B cell (primary cell): Measurements from ENCODE around the gene RPL22. TPM values are rescaled to one million over a fixed set of nuclear protein-coding genes. Genes with fewer than 3 reads are reported as not detected.

Source experiments
- ATAC-seq: fragments of 200-7000 bp; cut with Tn5 transposase; one replicate; pipeline ENCODE4 v1.10.0; 2021; ENCODE audit warnings: low read depth, mild to moderate bottlenecking, moderate number of reproducible peaks, moderate library complexity
- CTCF ChIA-PET: fragments of 350-600 bp; sonication (Branson Sonifier 250); formaldehyde crosslinking; loops from one replicate; lab custom pipeline; 2021; ENCODE audit warnings: antibody characterized with exemption, inconsistent platforms; lab: Charles Lee
- POLR2A ChIA-PET: fragments of 350-600 bp; sonication (Branson Sonifier 250); formaldehyde crosslinking; loops from one replicate; lab custom pipeline; 2021; ENCODE audit warnings: antibody characterized with exemption; lab: Charles Lee
- DNase-seq: peaks from one replicate; pipeline ENCODE4 v3.0.0; 2013
- H2AFZ ChIP-seq: 2 replicates; pipeline ENCODE4 v1.6.1; 2012; ENCODE audit warnings: mild to moderate bottlenecking, low read depth, low read length; ENCODE audit not compliant: insufficient read depth, poor library complexity, severe bottlenecking
- H3K27ac ChIP-seq, 2 donors: 1 replicate in 1 of 2; 2 replicates in 1 of 2; pipeline ENCODE4 v1.5.1; 2012 to 2013; ENCODE audit warnings: low read length in 2 of 2, mild to moderate bottlenecking in 2 of 2, moderate library complexity in 1 of 2
- H3K27me3 ChIP-seq, 4 experiments: fragments of 200-600 bp in 1 of 4; sonication (generic) in 1 of 4; replicated peaks in 1 of 4; 1 replicate in 2 of 4; 2 replicates in 2 of 4; pipeline versions ENCODE4 v1.6.1 to v1.7.0; 2013 to 2016; ENCODE audit warnings: low read length in 3 of 4, mild to moderate bottlenecking in 2 of 4, mixed read lengths in 1 of 4, moderate library complexity in 1 of 4; ENCODE audit not compliant: insufficient read depth in 4 of 4, control insufficient read depth in 3 of 4; ENCODE audit errors: control extremely low read depth in 1 of 4
- H3K36me3 ChIP-seq, 2 experiments: replicated peaks in 1 of 2; 1 replicate in 1 of 2; 2 replicates in 1 of 2; pipeline versions ENCODE4 v1.6.1 to v1.7.1; 2013; ENCODE audit warnings: low read length in 1 of 2; ENCODE audit not compliant: insufficient read depth in 2 of 2, control insufficient read depth in 1 of 2; ENCODE audit errors: control extremely low read depth in 1 of 2, extremely low read depth in 1 of 2
- H3K4me1 ChIP-seq, 2 donors: fragments of 200-600 bp in 1 of 2; sonication (generic) in 1 of 2; 1 replicate in 1 of 2; 2 replicates in 1 of 2; pipeline versions ENCODE4 v1.5.1 to v1.6.1; 2013 to 2017; ENCODE audit warnings: low read length in 2 of 2; ENCODE audit not compliant: control insufficient read depth in 2 of 2, insufficient read depth in 2 of 2
- H3K4me2 ChIP-seq: replicated peaks from 2 replicates; pipeline ENCODE3; 2012; ENCODE audit warnings: mild to moderate bottlenecking, low read depth, low read length; ENCODE audit not compliant: poor library complexity, severe bottlenecking
- H3K4me3 ChIP-seq, 5 experiments: fragments of 200-600 bp in 1 of 5; sonication (generic) in 1 of 5; 1 replicate in 3 of 5; 2 replicates in 2 of 5; pipeline versions ENCODE4 v1.5.1 to v1.7.0; 2011 to 2016; ENCODE audit warnings: low read length in 4 of 5, mild to moderate bottlenecking in 4 of 5, low read depth in 2 of 5, control low read depth in 1 of 5, moderate library complexity in 1 of 5; ENCODE audit not compliant: insufficient read depth in 1 of 5; ENCODE audit errors: control extremely low read depth in 1 of 5, extremely low read depth in 1 of 5
- H3K79me2 ChIP-seq: fragments of 200-600 bp; sonication (generic); one replicate; pipeline ENCODE4 v1.6.0; 2016; ENCODE audit warnings: low read length; ENCODE audit not compliant: control insufficient read depth, insufficient read depth
- H3K9ac ChIP-seq: fragments of 200-600 bp; sonication (generic); 2 replicates; pipeline ENCODE4 v1.6.1; 2017; ENCODE audit warnings: mild to moderate bottlenecking, low read length, moderate library complexity
- H3K9me3 ChIP-seq, 3 donors: one replicate each; pipeline versions ENCODE4 v1.6.1 to v1.7.1; 2013; ENCODE audit warnings: low read length in 2 of 3; ENCODE audit not compliant: control insufficient read depth in 2 of 3, insufficient read depth in 1 of 3; ENCODE audit errors: control extremely low read depth in 1 of 3
- H4K20me1 ChIP-seq: 2 replicates; pipeline ENCODE4 v1.6.0; 2012; ENCODE audit warnings: mild to moderate bottlenecking, low read length; ENCODE audit not compliant: insufficient read depth, control insufficient read depth, poor library complexity, severe bottlenecking
- H3K27ac Mint-ChIP-seq: one replicate; pipeline ENCODE4 v1.8.0; 2021; ENCODE audit warnings: mixed read lengths
- H3K27me3 Mint-ChIP-seq: one replicate; pipeline ENCODE4 v1.8.0; 2021; ENCODE audit warnings: mixed read lengths
- H3K4me1 Mint-ChIP-seq: one replicate; pipeline ENCODE4 v1.8.0; 2021; ENCODE audit warnings: mixed read lengths
- H3K4me3 Mint-ChIP-seq: one replicate; pipeline ENCODE4 v1.8.0; 2021; ENCODE audit warnings: mixed read lengths
- H3K9me3 Mint-ChIP-seq: one replicate; pipeline ENCODE4 v1.8.0; 2022; ENCODE audit warnings: mixed read lengths; ENCODE audit not compliant: insufficient read depth
- CTCF ChIP-seq: fragments of 200-600 bp; IDR thresholded peaks from one replicate; pipeline ENCODE4 v1.8.0; 2022; ENCODE audit warnings: antibody characterized with exemption, mild to moderate bottlenecking
- EZH2 ChIP-seq: IDR thresholded peaks from 2 replicates; pipeline ENCODE4 v1.6.1; 2012; ENCODE audit warnings: borderline replicate concordance, low read depth, mild to moderate bottlenecking, moderate library complexity, low read length; ENCODE audit not compliant: insufficient read depth, poor library complexity, severe bottlenecking
- WGBS: methylation state at CpG from one replicate; pipeline ENCODE4 v1.1.5; 2013; ENCODE audit warnings: missing lambda C conversion rate; ENCODE audit not compliant: insufficient coverage; 5-methylcytosine and 5-hydroxymethylcytosine counted together
- intact Hi-C: fragments of 100-400 bp; cut with micrococcal nuclease; formaldehyde crosslinking; loops from one replicate; pipeline ENCODE4 v1.10.0; 2022
- polyA plus RNA-seq: library from polyadenylated mRNA; depleted of rRNA; stranded (reverse); fragments of >200 nt; gene quantifications from 2 replicates; pipeline ENCODE4 v1.2.3, GENCODE V29; 2012
- total RNA-seq, 2 donors: library from RNA; stranded (reverse); fragments of 120-200 nt in 1 of 2; gene quantifications; 1 replicate in 1 of 2; 2 replicates in 1 of 2; pipeline versions ENCODE4 v1.2.3 to v1.2.4, GENCODE V29; 2013 to 2022

Gene RPL22
- total and polyA plus RNA-seq, 2 donors (not counting 1 experiment from before 2014, with no cell fraction given): 70.9 to 471 TPM

GRCh38 chr1:6212193-6212959 is 13.0 kb upstream of the RPL22 start:
- intact Hi-C loops: no loop called here
- peaks cover 22 to 29% of the 10 kb centered on the region in 2 donors for H3K4me1 ChIP-seq
- ChIA-PET CTCF (interaction anchor here (0.6 kb wide), 1 partner anchor 21 kb away, joined by 4 read pairs; no protein-coding TSS in a partner anchor), POLR2A (no interaction called here)
- H3K27me3 ChIP-seq: peaks cover 0 to 36% (median 6%) of the 10 kb centered on the region in 4 experiments
- DNase-seq (no peak), ATAC-seq (no peak)
- WGBS: 67% methylated on average over 14 of the region's 20 CpGs
- H3K79me2 ChIP-seq: no peaks in the 10 kb centered on the region
- Mint-ChIP-seq H3K27me3 (peaks cover 35% of the 10 kb centered on the region), H3K4me1 (peaks cover 22% of the 10 kb centered on the region), H3K4me3 (peak overlapping the region; percentile 18), H3K9me3 (no peaks in the 10 kb centered on the region), H3K27ac (no peak overlapping the region)
- no peak overlapping the region for H3K4me3 ChIP-seq
- H3K4me2 ChIP-seq: peak overlapping the region; percentile 1
- peaks cover 0 to 6% (median 0%) of the 10 kb centered on the region in 3 donors for H3K9me3 ChIP-seq
- no peak overlapping the region for H3K9ac ChIP-seq
- H2AFZ ChIP-seq: no peak overlapping the region
- no peaks in the 10 kb centered on the region for H3K36me3 ChIP-seq
- H4K20me1 ChIP-seq: no peaks in the 10 kb centered on the region
- H3K27ac ChIP-seq: no peak overlapping the region
- TF ChIP-seq EZH2 (no peak), CTCF (no peak)

DNA sequence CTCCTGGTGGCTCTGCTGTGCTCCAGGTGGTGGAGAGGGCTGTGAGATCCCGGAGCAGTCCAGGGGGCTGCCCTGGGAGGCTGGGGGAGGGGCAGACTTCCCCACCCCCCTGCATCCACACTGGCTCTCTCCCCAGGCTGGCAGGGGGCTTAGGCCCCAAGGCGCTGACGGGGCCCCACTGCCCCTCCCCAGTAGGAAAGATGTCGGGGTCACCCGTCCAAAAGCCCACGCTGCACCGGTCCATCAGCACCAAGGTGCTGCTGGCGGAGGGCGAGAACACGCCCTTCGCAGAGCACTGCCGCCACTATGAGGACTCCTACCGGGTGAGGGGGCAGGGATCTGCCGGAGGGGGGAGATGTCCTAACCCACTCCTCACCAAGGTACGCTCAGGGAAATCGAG is 12.3 kb upstream of the RPL22 start:
- Mint-ChIP-seq H3K27ac (no peak overlapping the region), H3K9me3 (no peaks in the 10 kb centered on the region), H3K4me3 (no peak overlapping the region), H3K27me3 (peaks cover 33% of the 10 kb centered on the region), H3K4me1 (peaks cover 25% of the 10 kb centered on the region)
- Histone ChIP-seq H3K4me1 (peaks cover 26 to 31% of the 10 kb centered on the region in 2 donors), H3K9me3 (peaks cover 0 to 6% (median 0%) of the 10 kb centered on the region in 3 donors), H3K27me3 (peaks cover 0 to 37% (median 11%) of the 10 kb centered on the region in 4 experiments), H3K36me3 (no peaks in the 10 kb centered on the region), H3K9ac (no peak overlapping the region), H3K4me3 (no peak overlapping the region), H3K4me2 (no peak overlapping the region), H3K79me2 (no peaks in the 10 kb centered on the region), H3K27ac (no peak overlapping the region), H2AFZ (no peak overlapping the region), H4K20me1 (no peaks in the 10 kb centered on the region)
- TF ChIP-seq CTCF (no peak), EZH2 (no peak)
- POLR2A ChIA-PET: no interaction called here
- CTCF ChIA-PET: no interaction called here
- intact Hi-C loops: no loop called here
- ATAC-seq: no peak
- WGBS: 97% methylated on average over 8 of the region's 16 CpGs
- no peak for DNase-seq
